ENCODE results near the gene TMEM225B. TPM values are rescaled to one million over a fixed set of nuclear protein-coding genes. Genes with fewer than 3 reads are reported as not detected.
"Not testable (repeated sequence)": the region's sequence is repeated elsewhere in the genome, so short reads cannot be mapped to it uniquely, and the experiment has no call there.

TMEM225B gene
- total RNA-seq, 2 experiments from 2014 or later: 0.98 to 1.7 TPM

DNA sequence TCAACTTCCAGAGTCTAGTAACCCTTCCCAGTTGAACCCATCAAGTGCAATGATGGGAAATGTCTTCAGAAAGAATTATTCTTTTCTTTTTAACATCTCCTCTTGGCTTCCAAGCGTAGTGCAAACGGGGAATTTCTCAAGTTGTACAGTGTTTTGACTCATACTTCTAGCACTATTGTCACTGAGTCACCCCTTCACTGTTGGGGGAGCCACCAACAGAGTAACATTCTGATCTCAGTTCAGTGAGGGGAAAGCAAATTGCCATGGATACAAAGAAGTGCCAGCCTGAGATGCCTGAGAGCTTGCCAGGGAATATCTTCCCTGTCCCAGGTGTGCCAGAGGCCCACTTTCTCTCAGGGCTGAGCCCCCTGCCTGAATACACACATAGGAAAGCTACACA, 50.8 kb downstream of the TMEM225B start:
- no peaks in the 10 kb centered on the region for H3K9me3 Mint-ChIP-seq
- H3K36me3 Mint-ChIP-seq (ENCODE audit: low read depth): peaks cover 40% of the 10 kb centered on the region
- intact Hi-C loops (cut with micrococcal nuclease): loop anchor here (1.0 to 2.0 kb wide), 4 partner anchors 12 to 139 kb away; no protein-coding TSS in a partner anchor
- no peaks in the 10 kb centered on the region for H3K27me3 Mint-ChIP-seq (ENCODE audit: low read depth)
- peaks cover 18% of the 10 kb centered on the region for H3K4me1 Mint-ChIP-seq (ENCODE audit: low read depth)
- no peak overlapping the region for H3K4me3 Mint-ChIP-seq
- H3K27ac Mint-ChIP-seq: peak overlapping the region; percentile 84
- DNase-seq: peak; percentile 74
- CTCF ChIA-PET: no interaction called here

GRCh38 chr7:99651290-99651689, 53.2 kb downstream of the TMEM225B start:
- CTCF ChIA-PET: interaction anchor here (1.1 kb wide), 1 partner anchor 9 kb away, joined by 3 read pairs; no protein-coding TSS in a partner anchor
- intact Hi-C loops (cut with micrococcal nuclease): no loop called here
- Mint-ChIP-seq H3K27ac (no peak overlapping the region), H3K4me3 (no peak overlapping the region), H3K9me3 (no peaks in the 10 kb centered on the region), H3K27me3 (ENCODE audit: low read depth) (no peaks in the 10 kb centered on the region), H3K4me1 (ENCODE audit: low read depth) (peaks cover 19% of the 10 kb centered on the region), H3K36me3 (ENCODE audit: low read depth) (peaks cover 31% of the 10 kb centered on the region)
- no peak for DNase-seq

- Mint-ChIP-seq H3K4me1 (ENCODE audit: low read depth) (peaks cover 19% of the 10 kb centered on the region), H3K27ac (no peak overlapping the region), H3K36me3 (ENCODE audit: low read depth) (peaks cover 35% of the 10 kb centered on the region), H3K4me3 (no peak overlapping the region), H3K9me3 (peaks cover 5% of the 10 kb centered on the region), H3K27me3 (ENCODE audit: low read depth) (no peaks in the 10 kb centered on the region)
- CTCF ChIA-PET: no interaction called here
- intact Hi-C loops (cut with micrococcal nuclease): no loop called here
- no peak for DNase-seq
Measured at GRCh38 chr7:99652671-99653070, 54.6 kb downstream of the TMEM225B start.

GRCh38 chr7:99653269-99653668, 55.2 kb downstream of the TMEM225B start:
- DNase-seq; H3K27me3 Mint-ChIP-seq (ENCODE audit: low read depth); H3K4me3 Mint-ChIP-seq; H3K27ac Mint-ChIP-seq; H3K9me3 Mint-ChIP-seq; CTCF ChIA-PET; intact Hi-C loops (cut with micrococcal nuclease): not testable (repeated sequence)
- H3K36me3 Mint-ChIP-seq (ENCODE audit: low read depth): peaks cover 35% of the 10 kb centered on the region
- peaks cover 14% of the 10 kb centered on the region for H3K4me1 Mint-ChIP-seq (ENCODE audit: low read depth)

- CTCF ChIA-PET: no interaction called here
- no peak for DNase-seq
- intact Hi-C loops (cut with micrococcal nuclease): no loop called here
- H3K36me3 Mint-ChIP-seq (ENCODE audit: low read depth): peaks cover 35% of the 10 kb centered on the region
- no peak overlapping the region for H3K4me3 Mint-ChIP-seq
- no peak overlapping the region for H3K27ac Mint-ChIP-seq
- H3K9me3 Mint-ChIP-seq: peaks cover 6% of the 10 kb centered on the region
- no peaks in the 10 kb centered on the region for H3K27me3 Mint-ChIP-seq (ENCODE audit: low read depth)
- peaks cover 11% of the 10 kb centered on the region for H3K4me1 Mint-ChIP-seq (ENCODE audit: low read depth)
Measured at GRCh38 chr7:99653754-99654153, 55.7 kb downstream of the TMEM225B start.

DNA sequence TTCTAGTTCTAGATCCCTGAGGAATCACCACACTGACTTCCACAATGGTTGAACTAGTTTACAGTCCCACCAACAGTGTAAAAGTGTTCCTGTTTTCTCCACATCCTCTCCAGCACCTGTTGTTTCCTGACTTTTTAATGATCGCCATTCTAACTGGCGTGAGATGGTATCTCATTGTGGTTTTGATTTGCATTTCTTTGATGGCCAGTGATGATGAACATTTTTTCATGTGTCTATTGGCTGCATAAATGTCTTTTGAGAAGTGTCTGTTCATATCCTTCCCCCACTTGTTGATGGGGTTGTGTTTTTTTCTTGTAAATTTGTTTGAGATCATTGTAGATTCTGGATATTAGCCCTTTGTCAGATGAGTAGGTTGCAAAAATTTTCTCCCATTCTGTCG, 56.6 kb downstream of the TMEM225B start:
- H3K9me3 Mint-ChIP-seq; intact Hi-C loops (cut with micrococcal nuclease); H3K27me3 Mint-ChIP-seq (ENCODE audit: low read depth); H3K27ac Mint-ChIP-seq; H3K4me3 Mint-ChIP-seq; CTCF ChIA-PET; DNase-seq; H3K4me1 Mint-ChIP-seq (ENCODE audit: low read depth): not testable (repeated sequence)
- peaks cover 35% of the 10 kb centered on the region for H3K36me3 Mint-ChIP-seq (ENCODE audit: low read depth)

DNA sequence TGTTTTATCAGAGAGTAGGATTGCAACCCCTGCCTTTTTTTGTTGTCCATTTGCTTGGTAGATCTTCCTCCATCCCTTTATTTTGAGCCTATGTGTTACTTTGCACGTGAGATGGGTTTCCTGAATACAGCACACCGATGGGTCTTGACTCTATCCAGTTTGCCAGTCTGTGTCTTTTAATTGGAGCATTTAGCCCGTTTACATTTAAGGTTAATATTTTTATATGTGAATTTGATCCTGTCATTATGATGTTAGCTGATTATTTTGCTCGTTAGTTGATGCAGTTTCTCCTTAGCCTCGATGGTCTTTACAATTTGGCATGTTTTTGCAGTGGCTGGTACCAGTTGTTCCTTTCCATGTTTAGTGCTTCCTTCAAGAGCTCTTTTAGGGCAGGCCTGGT, 59.8 kb downstream of the TMEM225B start:
- intact Hi-C loops (cut with micrococcal nuclease); H3K4me3 Mint-ChIP-seq; H3K27ac Mint-ChIP-seq; H3K9me3 Mint-ChIP-seq; DNase-seq; H3K4me1 Mint-ChIP-seq (ENCODE audit: low read depth); H3K27me3 Mint-ChIP-seq (ENCODE audit: low read depth); CTCF ChIA-PET: not testable (repeated sequence)
- H3K36me3 Mint-ChIP-seq (ENCODE audit: low read depth): peaks cover 28% of the 10 kb centered on the region

Other genes starting within 250 kb of the TMEM225B start
- gene ARPC1B, start 223.5 kb upstream of the TMEM225B start, total RNA-seq: 100 to 1,000 TPM; 334 to 345 TPM
- gene PDAP1, start 189.7 kb upstream of the TMEM225B start, total RNA-seq: 100 to 1,000 TPM; 169 to 194 TPM
- gene BUD31, start 189.3 kb upstream of the TMEM225B start, total RNA-seq: 100 to 1,000 TPM; 160 to 176 TPM
- 1 to 10 TPM; 3.5 to 5.1 TPM for gene PTCD1, start 159.5 kb upstream of the TMEM225B start, total RNA-seq
- gene CPSF4, start 159.3 kb upstream of the TMEM225B start, total RNA-seq: 10 to 100 TPM; 70.6 to 73.5 TPM
- 100 to 1,000 TPM; 423 to 441 TPM for gene ATP5MF, start 132.1 kb upstream of the TMEM225B start, total RNA-seq
- gene ZNF789, start 125.4 kb upstream of the TMEM225B start, total RNA-seq: 1 to 10 TPM; 8.0 to 9.8 TPM
- gene ZNF394, start 98.0 kb upstream of the TMEM225B start, total RNA-seq: 10 to 100 TPM; 26.5 to 26.6 TPM
- gene ZKSCAN5, start 93.6 kb upstream of the TMEM225B start, total RNA-seq: 1 to 10 TPM; 7.2 to 8.0 TPM
- gene FAM200A, start 46.2 kb upstream of the TMEM225B start, total RNA-seq: 1 to 10 TPM; 3.3 to 3.8 TPM
- 10 to 100 TPM; 35.8 to 39.6 TPM for gene ZNF655, start 39.6 kb upstream of the TMEM225B start, total RNA-seq
- 10 to 100 TPM; 20.7 to 22.3 TPM for gene ZSCAN25, start 18.7 kb downstream of the TMEM225B start, total RNA-seq
- gene CYP3A5, start 81.7 kb downstream of the TMEM225B start, total RNA-seq: under 1 TPM; 0.86 TPM
- not detected for gene CYP3A7, start 136.9 kb downstream of the TMEM225B start, total RNA-seq
- not detected for gene CYP3A4, start 185.9 kb downstream of the TMEM225B start, total RNA-seq
- gene CYP3A43, start 229.7 kb downstream of the TMEM225B start, total RNA-seq: not detected